ENCODE results near the gene RAB36.

RAB36 gene, protein sequence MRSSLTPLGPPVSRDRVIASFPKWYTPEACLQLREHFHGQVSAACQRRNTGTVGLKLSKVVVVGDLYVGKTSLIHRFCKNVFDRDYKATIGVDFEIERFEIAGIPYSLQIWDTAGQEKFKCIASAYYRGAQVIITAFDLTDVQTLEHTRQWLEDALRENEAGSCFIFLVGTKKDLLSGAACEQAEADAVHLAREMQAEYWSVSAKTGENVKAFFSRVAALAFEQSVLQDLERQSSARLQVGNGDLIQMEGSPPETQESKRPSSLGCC

GRCh38 chr22:23144932-23145877, at the start of gene RAB36:
RAB36 (plus strand) TSS chr22:23145477; CDS start chr22:23146617, 1,140 bp downstream.
- no peak for DNase-seq

DNA sequence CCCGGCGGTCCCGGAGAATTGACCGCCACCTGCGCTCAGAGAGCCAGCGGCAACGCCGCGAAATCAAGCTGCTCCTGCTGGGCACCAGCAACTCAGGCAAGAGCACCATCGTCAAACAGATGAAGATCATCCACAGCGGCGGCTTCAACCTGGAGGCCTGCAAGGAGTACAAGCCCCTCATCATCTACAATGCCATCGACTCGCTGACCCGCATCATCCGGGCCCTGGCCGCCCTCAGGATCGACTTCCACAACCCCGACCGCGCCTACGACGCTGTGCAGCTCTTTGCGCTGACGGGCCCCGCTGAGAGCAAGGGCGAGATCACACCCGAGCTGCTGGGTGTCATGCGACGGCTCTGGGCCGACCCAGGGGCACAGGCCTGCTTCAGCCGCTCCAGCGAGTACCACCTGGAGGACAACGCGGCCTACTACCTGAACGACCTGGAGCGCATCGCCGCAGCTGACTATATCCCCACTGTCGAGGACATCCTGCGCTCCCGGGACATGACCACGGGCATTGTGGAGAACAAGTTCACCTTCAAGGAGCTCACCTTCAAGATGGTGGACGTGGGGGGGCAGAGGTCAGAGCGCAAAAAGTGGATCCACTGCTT, 49.4 kb upstream of the RAB36 start:
- DNase-seq = no peak

DNA sequence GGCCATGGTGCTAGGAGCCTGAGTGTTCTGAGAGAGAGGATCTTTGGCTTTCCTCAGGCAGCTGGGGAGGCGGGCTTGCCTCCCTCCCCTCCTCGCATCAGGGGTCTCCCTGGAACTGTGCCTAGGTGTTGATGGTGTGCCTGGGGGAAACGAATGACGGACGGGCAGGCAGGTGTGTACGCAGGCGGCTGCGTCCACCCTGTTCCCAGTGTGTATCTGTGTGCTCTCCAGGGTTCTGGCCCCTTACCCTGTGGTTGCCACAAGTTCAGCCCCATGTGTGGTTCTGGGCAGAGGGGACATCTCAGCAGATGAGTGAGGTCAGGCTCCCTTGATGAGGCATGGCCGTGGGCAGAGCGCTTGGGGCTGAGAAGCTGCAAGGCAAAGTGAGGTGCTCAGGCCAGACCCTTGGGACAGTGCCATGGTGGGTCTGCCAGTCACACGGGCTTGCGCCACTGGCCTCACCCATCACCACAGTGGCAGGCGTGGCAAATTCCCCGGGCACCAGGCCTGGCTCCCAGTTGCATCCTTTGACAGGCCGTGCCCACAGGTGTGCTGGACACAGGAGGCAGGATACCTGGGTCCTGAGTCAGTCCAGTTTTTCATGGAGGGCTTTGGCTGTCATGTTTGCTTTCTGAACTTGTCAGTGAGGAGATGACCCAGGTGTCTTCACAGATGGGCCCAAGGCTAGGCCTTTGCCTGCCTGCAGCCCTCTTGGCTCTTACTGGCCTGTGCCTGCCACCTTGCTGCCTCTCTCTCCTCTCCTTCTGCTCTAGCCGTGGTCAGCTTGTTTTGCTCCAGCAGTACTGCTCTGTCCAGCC, 47.7 kb upstream of the RAB36 start:
- no peak for DNase-seq

GRCh38 chr22:23098230-23098705, 47.0 kb upstream of the RAB36 start:
- no peak for DNase-seq

GRCh38 chr22:23098718-23099530, 46.4 kb upstream of the RAB36 start:
- DNase-seq = no peak

- DNase-seq = no peak
These were observed 45.8 kb upstream of the RAB36 start for GRCh38 chr22:23099531-23099804.

DNA sequence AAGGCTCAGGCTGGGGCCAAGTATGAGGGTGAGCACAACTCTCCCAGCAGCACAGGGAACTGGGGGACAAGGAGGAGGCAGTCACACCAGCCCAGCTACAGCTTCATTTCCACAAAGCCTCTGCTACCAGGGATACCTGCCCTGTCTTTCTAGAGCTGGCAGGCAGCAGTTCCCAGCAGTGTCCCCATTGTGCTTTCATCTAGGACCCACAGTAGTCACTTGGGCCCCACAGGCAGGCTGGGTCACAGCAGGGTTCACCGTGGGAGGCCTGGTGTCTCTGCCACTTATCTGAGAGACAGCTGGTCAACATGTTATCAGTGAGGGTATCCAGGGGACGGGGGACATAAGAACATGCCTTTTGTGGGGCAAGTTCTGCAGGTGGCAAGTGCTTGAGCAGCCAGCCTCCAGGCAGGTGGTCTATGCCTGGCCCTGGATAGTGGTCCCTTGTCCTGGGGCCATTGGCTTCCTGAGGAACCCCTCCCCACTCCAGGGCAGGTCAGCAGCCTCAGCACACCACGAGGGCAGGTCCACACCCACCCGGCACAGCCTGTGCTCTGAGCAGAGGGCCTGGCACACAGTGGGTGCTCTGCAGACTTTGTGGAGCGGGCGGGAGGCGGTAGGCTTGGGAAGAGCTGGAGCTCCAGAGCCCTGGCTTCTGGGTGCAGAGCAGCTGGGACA, 45.0 kb upstream of the RAB36 start:
- no peak for DNase-seq

DNA sequence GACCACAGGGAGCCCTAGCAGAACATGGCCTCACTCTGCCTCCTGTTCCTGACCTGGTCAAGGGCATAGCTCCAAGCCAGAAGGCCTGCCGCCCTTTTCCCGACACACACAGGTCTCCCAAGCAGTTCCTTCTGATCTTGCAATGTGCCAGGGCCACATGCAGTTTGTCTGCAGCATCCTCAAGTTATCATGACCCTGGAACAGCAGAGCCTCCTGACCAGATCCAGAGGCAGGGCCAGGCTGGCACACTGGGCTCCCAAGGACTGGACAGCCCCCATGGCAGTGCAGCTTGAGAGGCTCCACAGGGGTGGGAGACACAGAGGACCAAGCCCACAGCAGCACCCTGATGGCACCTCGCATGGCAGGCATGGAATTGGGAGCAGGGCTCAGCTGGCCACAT, 43.8 kb upstream of the RAB36 start:
- DNase-seq = no peak

- no peak for DNase-seq
These were observed 43.1 kb upstream of the RAB36 start for GRCh38 chr22:23102002-23102655.

DNA sequence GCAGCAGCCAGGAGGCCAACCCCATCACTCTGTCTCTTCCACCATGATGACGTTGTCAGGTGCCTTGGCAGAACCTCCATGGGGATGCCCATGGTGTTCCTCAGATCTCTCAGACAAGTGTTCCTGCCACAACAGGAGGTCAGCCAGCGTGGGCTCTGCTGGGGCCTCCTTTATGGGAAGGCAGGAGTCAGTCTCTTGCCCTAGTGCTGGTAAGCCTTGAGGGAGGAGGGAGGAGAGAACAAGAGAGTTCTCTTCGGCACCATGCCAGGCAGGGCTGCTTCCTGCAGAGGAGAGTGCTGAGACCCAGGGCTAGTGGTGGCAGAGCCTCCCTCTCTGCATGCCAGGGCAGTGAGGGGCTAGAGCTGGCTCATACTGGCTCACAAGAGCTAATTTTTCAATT, 42.5 kb upstream of the RAB36 start:
- DNase-seq = no peak

DNA sequence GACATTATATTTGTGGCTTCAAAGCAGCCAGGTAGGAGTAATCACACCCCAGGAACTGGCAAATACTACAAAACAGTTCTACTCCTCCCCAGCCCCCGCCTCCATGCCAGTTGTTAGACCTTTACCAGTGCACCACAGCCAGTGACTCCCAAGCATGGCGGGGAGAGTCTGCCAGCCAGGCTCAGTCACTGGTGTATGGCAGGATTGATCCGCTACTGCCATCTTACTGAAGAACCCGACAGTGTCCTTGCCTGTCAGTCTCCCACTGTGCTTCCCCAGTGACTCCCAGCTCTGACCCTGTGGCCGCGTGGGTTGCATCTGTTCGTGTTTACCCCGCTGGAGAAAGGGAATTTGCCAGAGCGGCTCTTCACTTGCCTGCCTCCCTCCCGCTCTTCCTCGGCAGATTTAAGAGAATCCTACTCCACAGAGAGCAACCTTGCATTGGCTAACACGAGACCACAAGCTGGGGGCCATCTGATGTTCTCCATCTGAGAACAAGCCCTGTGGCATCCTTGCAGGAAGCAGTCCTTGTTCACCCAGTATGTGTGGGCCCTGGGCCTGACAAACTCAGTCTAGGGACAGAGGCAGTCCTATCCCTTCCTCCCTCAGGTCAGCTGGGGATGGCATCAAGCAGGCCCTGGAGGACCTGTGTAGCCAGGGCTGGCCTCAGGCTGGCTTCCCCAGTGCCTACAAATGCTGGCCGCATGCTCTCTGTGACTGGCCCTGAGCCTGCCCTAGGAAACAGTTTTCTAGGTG, 41.9 kb upstream of the RAB36 start:
- DNase-seq = no peak

DNA sequence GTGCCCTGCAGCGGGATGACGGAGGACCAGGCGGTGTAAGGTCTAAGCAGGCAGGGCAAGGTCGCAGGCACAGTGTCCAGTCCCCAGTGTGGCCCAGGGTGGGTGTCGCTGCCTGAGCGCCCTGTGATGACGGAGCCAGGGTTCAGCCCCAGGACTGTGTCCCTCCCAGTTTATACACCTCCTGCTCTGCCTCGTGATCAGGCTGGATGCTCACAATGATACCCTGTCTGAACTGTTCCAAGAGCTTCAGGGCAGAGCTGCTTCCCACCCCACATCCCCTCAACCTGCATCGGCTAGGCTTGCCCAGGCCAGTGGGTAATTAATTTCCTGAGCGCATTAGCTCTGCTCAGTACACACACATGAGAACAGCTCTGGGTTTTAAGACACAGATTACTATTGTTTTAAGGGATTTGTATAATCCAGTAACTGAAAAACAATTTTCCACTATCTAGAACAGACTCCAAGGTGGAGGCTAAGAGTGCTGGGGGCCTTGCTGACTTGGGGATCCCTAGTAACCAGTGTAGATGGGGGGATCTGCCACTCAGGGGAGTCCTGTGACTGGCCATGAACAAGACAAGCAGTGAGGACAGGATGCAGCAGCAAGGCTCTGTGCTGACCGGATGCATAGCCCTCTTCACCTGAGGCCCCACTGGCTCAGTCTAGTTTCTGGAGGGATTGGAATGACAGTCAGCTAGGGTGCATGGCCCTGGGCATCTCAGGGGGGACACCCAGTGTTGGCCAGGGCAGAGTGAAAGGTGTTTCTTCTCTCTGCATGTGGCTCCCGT, 40.9 kb upstream of the RAB36 start:
- no peak for DNase-seq

DNA sequence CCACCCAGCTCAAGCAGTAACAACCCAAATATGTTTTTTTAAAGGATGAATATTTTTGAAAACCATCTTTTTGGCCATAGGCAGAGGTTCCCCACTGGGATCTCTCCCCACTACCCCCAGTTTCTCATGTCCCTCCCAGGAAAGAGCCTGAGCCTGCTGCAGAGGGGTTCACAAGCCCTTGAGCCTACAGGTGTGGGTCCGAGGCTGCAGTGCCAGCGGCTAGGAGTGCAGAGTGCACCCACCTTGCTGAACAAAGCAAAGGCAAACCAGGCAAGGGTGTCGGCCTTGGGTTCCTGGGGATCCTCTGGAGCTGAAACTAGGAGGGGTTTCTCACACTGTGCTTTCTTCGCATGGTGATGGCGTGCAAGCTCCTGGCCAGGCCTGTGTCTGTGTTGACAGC, 40.0 kb upstream of the RAB36 start:
- no peak for DNase-seq

GRCh38 chr22:23105919-23106318, 39.4 kb upstream of the RAB36 start:
- DNase-seq = no peak

DNA sequence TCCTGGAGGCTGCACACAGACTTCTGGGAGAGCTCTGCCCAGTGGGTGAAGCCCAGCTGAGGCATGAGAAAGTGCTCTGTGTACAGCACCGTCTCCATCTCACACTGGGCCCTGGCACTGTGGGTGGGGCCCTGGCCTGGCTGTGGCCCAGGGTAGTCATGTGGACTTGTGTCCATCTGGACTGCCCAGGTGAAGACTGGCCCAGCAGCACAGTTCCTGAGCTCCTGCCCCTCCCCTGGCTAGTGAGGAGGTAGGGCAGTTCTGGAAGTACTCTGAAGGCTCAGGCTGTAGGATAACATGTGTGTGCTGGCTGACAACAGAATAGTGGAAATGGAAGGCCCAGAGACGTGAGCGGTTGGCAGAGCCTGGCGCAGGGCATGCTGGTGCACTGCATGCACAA, 38.9 kb upstream of the RAB36 start:
- no peak for DNase-seq

DNA sequence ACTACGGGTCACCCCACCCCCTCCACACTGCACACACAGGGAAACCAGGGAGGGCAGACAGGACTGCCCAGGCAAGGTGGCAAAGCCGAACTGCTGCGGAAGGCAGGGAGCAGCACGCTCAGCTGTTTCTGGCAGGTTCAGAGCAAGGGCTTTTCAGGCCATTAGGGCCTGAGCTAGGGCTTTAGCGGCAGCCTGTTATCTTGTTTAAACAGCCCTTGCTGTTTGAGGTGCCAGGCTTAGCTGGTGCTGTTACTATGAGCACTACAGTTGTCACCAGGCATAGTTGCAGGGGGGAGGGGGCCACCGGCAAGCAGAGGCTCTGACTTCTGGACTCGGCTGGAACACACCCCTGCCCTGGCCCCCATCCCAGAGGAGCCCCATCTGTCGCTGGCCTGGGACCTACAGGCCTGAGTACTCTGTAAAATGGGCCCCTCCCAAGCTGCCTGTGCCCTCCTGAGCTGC, 38.3 kb upstream of the RAB36 start:
- no peak for DNase-seq

DNA sequence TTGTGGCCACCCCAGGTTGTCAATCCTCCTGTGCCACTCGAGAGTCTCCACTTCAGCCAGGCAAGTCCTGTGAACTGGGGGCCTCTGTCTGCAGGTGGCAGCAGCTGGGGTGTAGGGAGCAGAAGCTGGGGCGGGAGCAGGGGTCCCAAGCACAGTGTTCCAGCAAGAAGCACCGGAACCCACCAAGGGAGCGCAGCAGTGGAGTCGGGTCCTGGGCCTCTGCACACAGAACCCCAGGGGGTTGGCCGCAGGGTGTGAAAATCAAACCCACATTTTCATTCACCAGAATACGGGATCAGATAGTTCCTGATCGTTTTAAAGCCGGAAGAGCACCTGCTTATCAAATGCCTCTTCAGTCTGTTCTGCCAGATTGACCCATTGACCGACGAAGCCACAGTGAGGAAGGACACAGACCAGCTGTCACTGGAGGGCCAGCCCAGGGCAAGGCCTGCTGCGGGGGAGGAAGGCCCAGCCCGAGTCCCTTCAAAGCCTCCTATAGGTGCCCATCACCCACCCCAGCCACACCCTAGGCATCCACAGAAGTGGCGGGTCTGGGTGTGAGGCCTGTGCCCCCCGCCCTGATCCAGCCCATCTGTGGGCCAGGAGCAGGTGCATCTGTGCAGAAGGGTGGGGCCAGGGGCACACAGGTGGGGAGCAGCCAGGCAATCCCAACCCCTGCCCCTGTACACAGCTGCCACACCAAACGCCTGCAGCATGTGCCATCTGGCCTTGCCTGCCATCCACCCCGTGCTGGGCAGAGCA, 37.6 kb upstream of the RAB36 start:
- no peak for DNase-seq

Data from KG1 (cell line).